GM12874 (cell line): Measurements from ENCODE around the gene ARRB1.

Source experiments
- CTCF ChIP-seq: IDR thresholded peaks from 2 replicates; pipeline ENCODE4 v1.5.1; 2011; ENCODE audit warnings: low read depth, mild to moderate bottlenecking, control low read depth, low read length, moderate library complexity; ENCODE audit not compliant: insufficient read depth

Gene ARRB1

DNA sequence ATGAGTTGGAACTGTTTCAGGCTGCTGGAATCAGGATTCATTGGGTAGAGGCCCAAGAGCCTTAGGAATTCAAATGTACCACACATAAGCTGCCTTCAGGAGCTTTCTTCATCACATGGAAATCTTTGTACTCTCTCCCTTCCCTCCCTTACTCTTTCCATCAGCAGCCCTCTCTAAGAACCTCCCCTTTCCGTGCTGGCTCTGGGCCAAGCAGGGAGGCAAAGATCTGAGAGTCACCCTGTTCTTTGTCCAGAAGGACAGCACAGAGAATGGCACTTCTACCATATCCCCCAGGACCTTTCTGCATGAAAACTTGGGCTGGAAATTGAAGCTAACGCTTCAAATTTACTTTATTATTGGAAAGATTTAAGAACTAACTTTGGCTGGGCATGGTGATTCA is 131.6 kb downstream of the ARRB1 start:
- no peak for TF ChIP-seq CTCF

- no peak for TF ChIP-seq CTCF
Measured at GRCh38 chr11:75214843-75215242, 136.6 kb downstream of the ARRB1 start.

DNA sequence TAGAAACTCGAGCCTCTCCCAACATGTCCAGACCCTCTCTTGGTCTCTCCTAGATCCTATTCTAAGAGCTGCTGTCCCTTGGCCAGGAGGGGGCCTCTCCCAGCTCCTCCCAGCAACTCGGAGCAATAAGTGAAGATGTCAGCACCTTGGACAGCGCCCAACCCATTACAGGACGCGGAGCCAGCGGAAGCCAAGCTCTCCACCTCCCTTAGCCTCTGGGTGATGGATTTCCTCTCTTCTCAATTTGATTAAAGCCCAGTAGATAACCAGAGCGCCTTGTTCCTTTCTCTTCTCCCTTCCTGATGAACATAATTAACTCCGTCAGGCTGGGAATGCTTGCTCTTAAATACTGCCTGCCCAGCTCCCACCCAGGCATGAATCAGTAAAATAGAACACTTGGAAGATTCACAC is 137.0 kb downstream of the ARRB1 start:
- TF ChIP-seq CTCF, result no peak
